ENCODE results near the gene COQ5.
"Not testable (repeated sequence)": the region's sequence is repeated elsewhere in the genome, so short reads cannot be mapped to it uniquely, and the experiment has no call there.

Gene COQ5, protein sequence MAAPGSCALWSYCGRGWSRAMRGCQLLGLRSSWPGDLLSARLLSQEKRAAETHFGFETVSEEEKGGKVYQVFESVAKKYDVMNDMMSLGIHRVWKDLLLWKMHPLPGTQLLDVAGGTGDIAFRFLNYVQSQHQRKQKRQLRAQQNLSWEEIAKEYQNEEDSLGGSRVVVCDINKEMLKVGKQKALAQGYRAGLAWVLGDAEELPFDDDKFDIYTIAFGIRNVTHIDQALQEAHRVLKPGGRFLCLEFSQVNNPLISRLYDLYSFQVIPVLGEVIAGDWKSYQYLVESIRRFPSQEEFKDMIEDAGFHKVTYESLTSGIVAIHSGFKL

DNA sequence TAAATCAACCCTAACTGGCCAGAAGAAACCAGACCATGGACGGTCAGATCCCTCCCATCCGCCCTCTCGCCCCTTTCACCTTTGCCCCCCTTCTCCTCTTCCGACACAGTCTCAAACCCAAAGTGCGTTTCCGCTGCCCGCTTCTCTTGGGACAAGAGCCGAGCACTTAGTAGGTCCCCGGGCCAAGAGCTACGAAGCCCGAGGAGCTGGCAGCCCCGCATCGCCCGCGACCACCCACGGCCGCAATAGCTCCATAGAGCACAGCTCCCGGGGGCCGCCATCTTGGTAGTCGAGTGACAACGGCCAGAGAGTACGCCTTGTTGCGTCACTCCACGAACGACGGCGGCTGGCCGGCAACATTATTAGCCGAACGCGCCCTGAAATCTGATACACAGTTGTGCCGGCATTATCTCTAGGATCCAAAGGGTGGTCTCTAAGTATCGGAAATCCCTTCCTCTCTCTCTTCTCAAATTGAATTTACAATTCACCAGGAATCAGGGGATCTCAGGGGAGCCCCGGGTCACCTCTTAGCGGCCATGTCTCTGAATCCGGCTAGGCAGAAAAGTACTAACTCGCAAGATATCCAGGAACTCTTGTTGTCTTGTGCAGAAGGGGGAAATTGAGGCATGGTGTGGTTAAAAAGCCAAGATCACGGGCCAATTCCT is at the start of gene COQ5:
Gene COQ5 (minus strand): TSS at position 298 of the 665 bp plus-strand sequence. CDS start 17 bp downstream, at position 281.
- DNase-seq = peak; percentile 73

DNA sequence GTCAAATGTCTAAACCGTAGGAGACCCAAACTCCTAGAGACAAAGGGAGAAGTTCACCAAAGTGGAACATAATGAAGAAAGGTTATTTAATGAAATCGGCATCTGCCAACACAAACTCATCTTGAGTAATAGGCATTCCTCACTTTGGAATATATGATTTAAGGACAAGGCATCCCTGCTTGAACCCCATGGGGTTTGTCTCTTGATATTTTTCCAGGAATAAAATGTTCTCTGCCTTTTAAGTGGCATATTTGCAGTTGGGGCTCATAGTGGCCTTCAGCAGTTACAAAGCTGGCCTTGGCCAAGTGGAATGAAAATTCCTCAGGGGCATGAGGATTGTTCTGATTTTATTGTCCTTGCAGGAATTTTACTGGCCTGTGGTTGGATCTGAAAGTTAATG is 45.1 kb upstream of the COQ5 start:
- no peak for DNase-seq

DNA sequence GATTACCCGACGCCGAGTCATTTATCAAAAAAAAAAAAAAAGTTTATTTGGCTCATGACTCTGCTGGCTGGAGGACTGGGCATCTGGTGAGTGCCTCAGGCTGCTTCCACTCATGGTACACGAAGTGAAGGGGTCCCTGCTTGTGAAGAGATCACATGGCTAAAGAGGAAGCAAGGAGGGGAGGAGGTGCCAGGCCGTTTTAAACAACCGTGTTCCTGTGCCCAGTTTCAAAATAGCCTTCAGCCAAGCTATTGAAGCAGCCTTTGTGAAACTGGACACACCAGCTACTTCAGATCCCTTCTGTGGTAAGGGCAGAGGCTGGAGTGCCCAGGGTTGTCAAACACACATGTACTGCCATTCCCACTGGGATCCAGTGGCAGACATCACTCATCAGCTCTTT is 44.6 kb upstream of the COQ5 start:
- no peak for DNase-seq

DNA sequence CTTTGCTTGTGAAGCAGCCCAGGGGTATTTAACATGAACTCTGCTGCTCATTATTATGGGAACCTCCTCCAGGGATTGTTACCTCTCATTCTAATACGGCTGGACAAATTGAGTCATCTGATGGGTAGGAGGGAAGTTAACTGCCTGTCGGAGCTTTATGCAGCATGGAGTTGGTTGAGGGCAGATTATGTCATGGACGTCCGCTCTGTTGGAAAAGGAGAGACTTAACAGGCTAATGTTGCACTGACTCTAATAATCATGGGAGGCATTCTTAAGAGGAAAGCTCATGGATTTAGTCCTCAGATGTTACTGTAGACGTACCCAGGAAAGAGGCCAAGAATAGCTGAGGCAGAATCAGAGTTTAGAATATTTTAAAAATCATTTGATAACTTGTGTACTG is 42.3 kb upstream of the COQ5 start:
- DNase-seq = no peak

DNA sequence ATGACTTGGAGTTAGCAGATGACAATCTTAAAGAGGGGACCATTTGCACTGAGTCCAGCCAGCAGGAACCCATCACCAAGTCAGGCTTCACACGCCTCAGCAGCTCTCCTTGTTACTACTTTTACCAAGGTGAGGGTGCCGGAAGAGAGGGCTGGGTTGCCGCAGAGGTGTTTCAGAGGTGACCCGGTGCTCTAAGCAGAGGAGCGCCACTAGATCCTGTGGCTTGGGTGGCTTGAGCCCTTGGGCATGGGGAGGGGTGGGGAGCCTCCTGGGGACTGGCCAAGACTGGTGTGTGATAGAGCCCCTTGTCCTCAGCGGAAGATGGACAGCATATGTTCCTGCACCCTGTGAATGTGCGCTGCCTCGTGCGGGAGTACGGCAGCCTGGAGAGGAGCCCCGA is 34.5 kb upstream of the COQ5 start:
- DNase-seq = no peak

DNA sequence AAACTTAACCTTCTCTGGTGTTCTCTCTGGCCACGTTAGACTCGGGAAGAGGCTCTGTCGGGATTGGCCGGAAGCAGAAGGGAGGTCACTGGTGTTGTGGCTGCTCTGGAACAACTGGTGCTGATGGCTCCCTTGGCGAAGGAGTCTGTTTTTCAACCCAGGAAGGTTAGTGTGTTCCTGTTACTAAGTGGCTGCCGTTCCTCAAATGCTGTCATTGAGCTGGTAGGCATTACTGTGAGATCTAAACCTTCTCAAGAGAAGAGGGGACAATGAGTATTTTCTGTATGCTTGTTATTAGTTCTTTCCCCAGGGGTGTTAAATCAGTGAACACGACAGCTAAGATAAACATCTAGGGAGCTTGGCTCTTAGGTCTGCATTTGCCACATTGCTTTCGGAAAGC is 33.9 kb upstream of the COQ5 start:
- no peak for DNase-seq

DNA sequence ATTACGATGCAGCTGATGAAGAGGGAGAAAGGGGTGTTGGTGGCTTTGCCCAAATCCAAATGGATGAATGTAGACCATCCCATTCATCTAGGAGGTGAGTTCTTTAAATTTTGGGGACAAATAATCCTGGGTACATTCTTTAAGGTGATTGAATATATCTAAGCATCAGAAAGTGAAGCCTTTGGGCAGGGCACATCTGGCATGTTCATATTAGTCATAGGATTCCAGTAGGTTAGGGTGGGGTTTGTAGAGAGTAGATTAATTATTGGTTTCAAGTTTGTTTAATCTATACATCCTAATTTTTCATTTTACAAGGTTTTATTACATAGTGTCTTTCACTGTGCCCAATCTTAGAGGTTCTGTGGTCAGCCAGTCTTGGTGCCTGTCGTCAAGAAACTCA is 28.6 kb upstream of the COQ5 start:
- DNase-seq = no peak

DNA sequence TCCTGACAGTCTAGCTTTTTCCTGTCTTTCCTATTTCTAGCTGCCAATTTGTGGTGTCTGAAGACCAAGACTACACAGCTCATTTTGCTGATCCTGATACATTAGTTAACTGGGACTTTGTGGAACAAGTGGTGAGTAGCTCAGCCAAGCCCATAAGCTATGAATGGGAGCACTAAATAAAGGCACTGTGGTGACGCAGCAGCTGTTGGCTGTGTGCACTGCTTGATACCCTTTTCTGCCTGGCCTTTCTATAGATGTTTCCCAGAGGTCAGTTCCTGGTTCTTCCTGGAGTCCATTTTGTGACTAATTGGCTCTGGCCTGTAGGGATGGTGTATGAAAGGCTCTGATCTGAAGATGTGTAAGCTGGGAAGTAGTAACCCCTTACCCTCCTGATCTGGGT is 25.7 kb upstream of the COQ5 start:
- DNase-seq = no peak

DNA sequence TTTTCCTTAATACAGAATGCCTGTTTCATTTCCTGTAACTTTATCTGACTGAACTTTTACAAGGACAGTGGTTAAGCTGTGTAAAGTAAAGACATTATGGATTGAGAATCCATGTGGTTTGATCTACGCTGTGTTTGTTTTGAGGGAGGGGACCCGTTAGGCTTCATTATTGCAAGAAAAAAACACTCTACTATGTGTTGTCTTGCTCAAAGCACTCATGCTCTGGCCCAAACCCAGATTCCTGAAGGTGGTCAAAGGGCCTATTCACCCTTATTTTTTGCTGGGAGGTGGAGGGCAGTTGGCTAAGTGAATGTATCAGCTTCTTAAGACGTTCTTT is 17.1 kb upstream of the COQ5 start:
- no peak for DNase-seq

DNA sequence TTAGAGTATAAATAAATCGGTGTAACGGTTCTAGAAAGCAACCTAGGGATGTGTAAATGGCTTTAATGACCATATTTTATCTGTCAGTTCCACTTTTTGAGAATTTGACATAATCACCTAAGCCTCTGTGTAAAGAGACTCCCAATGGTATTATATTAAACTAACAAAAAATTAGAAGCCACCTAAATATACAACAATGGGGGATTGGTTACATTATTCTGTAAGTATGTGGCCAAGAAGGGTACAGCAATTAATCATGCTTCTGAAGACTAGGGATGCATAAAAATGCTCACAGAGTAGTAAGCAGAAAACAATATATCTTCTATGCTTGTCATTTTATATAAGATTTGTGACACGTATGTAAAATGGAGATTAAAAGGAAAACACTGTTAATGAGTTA is 15.7 kb upstream of the COQ5 start:
- DNase-seq = no peak

DNA sequence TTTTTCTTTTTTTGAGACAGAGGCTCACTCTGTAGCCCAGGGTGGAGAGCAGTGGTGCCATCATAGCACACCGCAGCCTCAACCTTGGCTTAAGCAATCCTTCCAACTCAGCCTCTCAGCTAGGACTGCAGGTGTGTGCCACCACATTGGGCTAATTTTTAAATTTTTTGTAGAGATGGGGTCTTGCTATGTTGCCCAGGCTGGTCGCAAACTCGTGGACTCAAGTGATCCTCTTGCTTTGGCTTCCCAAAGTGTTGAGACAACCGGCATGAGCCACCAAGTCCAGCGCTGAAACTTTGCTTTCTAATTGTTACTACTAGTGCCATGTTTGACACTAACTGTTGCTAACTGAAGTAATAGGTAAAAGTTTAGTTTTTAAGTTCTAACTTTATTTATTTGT is 13.2 kb upstream of the COQ5 start:
- no peak for DNase-seq

DNA sequence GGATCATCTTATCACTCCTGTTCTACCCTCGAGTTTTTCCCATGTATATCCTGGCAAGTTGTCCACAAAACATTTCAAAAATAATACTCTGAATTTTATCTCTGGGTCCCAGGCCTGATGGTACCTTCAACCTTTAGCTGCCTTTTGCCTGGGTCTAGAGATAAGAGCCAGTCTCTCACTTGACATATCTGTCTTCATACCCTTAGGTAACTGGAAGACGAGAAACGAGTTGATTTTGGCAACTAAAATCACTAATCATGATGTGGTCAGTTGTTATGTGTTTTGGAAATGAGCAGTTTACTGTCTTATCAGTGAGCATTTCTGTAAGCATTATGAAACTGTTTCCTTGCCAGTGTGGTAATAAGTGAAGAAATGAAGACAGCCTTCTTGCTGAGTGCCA is 11.5 kb upstream of the COQ5 start:
- DNase-seq = no peak

DNA sequence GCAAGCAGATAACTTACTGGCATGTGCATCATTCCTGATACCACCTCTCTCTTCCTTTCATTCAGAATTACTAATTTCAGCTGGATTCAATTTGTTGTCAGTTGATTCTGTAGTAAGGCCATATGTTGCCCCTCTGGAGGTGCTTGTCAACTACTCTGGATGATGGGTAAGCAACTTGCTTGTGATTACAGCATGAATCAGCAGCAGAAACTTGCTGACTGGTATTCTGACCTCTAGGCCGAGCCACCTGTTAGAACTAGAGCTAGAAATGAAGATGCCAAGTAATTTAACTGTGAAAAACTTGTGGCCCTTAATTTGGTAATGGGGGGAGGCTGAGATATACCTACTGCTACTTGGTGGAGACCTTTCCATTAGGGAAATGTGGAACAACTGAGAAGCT is 10.3 kb upstream of the COQ5 start:
- DNase-seq = no peak

DNA sequence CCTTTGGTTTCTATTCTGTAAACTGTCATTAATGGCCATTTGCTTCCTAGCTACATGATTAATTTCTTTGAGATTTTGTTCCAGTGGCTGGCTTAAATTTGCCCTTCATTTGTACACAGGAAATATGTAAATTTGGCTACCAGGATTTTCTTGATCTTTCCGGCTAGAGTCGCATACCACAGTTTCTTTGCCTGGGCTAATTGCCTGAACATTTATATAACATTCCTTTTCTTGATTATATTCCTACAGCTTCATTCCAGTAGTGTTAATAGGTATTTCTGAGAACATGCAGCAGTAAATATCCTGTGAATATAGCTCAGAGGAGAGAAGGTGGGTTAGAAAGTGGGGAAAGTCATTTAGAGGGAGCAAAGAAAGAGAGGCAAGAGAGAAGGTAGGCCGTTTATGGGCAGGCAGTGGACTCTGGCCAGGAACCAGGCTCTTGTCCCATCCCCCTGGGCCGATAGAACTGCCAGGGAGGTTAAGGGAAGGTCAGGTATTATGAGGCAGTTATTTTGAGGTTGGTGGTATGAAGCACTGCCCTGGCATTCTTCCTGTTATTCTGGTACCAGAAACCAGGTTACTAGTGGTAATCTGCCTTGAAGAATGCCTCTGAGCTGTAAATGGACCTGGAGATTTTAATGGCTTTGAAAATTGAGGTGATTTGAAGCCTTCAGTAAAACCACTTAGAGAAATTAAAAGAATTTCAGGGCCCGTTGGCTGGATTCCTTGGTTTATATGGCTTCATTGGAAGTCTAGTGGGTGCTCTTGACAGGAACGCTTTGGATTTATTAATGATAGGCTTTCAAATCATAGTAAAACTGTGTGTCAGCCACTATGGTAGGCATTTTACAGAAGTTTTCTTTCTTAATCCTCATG is 9.6 kb upstream of the COQ5 start:
- no peak for DNase-seq

DNA sequence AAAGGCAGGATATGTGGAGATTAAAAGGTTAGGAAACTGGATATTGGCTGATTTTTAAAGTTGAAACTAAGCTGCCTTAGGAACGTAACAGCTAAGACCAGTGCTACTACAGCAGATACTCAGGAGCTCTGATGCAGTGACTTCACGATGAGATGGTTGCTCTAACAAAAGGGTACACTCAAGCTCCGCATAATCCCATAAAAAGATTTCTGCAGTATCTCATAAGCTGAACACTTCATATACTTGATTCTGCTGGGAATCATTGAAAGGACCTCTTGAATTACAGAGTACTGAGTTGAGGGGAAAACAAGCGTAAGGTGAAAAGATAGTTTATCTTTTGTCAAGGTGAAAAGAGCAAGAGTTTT is 8.9 kb upstream of the COQ5 start:
- DNase-seq = no peak

DNA sequence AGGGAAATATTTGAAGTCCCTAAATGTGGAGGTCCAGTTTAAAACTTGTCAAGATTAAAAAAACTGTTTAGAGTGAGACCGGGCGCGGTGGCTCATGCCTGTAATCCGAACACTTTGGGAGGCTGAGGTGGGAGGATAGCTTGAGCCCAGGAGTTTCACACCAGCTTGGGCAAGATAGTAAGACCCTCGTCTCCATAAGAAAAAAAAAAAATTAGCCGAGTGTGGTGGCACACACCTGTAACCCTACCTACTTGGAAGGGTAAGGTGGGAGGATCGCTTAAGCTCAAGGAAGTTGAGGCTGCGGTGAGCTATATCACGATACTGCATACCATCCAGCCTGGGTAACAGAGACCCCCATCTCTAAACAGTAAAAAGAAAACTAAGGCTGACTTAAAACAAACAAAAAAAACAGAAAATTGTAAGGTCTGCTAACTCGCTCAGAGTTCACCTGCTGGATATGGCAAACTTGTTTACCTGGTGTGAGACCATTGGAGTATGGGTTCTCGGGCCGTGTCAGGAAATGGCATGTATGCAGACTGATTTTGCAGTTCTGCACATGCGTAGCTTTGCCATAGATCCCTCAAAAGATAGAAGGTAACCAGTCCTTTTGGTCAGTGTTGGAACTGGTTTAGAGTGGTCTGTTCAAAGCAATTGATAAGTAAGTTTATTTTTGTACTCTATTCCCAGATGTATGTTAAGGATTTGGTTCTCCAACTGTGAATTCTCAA is 7.3 kb upstream of the COQ5 start:
- DNase-seq = no peak

DNA sequence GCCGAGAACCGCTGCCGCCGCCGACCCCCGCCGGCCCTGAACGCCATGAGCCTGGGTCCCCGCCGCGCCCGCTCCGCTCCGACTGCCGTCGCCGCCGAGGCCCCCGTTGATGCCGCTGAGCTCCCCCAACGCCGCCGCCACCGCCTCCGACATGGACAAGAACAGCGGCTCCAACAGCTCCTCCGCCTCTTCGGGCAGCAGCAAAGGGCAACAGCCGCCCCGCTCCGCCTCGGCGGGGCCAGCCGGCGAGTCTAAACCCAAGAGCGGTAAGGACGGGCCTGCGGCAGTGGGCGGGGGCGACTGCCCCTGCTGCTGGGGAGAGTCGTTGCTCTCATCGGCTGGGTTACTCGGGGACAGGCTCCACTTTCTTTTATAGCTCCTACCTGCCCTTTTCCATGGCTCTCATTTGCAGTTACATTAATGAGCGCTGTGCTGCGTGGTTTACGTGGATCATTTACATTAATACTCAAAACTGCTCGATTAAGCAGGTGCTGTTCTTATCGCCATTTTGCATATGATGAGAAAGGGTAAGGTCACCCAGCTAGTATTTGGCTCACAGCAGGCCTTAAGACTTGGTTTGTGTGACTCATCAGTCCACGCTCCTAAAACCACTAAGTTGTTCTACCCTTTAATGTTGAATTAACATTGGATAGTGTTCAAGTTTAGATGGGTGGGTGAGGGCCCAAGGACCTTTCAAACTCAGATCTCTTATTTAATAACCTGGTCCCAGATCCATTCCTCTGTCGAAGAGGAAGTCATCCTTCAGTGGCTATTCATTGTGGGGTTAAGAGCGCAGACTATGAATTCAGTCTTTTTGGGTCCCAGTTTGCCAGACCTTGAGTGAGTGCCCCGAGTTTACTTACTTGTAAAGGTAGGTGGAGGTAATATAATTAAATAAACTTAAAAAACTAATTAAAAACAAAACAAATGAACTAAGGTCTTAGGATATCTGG is 6.0 kb upstream of the COQ5 start:
- peak; percentile 21 for DNase-seq

DNA sequence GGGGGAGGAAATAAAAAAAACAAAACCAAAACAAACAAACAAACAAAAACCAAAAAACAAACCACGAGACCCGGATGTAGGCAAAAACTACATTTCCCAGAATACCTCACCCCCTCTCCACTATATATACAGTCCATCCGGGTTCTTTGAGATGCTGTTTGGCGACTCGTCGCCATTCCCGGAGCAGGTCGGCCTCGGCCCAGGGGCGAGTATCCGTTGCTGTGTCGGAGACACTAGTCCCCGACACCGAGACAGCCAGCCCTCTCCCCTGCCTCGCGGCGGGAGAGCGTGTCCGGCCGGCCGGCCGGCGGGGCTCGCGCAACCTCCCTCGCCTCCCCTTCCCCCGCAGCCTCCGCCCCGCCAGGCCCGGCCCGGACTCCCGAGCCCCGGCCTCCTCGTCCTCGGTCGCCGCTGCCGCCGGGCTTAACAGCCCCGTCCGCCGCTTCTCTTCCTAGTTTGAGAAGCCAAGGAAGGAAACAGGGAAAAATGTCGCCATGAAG is 5.3 kb upstream of the COQ5 start, which contains the start of gene RNF10:
Gene RNF10 (plus strand): TSS at position 154 of the 500 bp plus-strand sequence. CDS start 456 bp downstream, outside the sequence.
- peak; percentile 57 for DNase-seq

DNA sequence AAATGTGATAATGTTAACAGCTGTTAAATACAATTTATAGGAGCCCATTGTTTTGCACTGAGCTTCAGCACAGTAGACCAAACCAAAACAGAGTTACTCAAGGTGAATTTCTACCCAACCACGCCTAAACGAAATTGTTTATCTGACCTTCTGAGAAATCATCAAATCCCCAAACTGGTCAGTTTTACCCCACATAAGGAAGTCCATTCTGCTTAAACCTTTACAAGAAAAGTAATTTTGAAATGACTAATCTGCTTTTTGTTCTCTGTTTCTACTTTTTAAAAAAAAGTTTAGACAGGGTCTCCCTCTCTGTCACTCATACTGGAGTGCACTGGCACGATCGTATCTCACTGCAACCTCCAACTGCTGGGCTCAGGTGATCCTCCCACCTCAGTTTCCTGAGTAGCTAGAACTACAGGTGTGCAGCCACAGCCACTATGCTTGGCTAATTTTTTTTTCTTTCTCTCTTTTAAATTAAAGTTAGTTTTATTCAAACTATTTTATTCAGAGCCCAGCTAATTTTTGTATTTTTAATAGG is 3.8 kb upstream of the COQ5 start:
- no peak for DNase-seq

DNA sequence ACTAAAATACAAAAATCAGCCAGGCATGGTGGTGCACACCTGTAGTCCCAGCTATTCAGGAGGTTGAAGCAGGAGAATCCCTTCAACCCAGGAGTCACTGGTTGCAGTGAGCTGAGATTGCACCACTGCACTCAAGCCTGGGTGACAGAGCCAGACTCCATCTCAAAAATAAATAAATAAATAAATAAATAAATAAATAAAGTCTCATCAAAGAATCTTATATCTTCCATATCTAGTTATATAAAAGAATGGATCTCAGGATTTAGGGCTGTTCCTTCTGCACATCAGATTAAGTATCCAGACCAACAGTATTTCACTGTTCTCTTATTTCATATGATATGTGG is 1.4 kb upstream of the COQ5 start:
- DNase-seq = not testable (repeated sequence)

DNA sequence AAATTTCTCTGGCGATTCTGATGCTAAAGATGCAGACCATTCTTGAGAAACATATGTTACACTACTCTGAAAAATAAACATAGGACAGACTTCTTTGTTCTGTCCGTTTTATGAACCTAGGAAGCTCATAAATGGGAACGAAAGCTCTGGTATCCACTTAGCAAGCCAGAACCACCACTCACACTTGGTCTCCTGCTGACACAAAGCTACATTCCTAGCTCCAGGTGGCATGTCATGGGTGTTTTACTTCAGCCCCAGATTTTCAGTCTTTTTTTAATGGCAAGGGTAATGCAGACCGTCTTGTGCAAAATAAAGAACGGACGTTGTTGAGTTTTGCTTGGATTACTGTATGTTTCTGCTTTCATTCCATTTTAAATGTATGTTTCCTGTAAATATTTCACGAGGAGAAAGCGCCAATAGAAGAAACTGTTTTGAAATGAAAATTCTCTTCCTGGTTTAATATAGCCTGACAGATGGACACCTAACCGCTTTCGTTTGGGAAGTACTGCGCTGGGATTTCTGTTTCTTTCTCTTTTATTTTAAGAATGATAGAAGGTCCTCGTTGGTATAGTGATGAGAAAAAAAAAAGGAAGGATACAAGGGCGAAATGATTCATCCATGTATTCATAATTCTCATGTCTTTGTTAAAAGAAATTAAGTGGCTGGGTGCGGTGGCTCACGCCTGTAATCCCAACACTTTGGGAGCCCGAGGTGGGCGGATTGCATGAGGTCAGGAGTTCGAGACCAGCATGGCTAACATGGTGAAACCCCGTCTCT is 871 bp upstream of the COQ5 start:
- no peak for DNase-seq
